ENCODE measurements around the gene SRRM1.
"Not testable (repeated sequence)": the region's sequence is repeated elsewhere in the genome, so short reads cannot be mapped to it uniquely, and the experiment has no call there.

GRCh38 chr1:24722073-24723035, 79.3 kb downstream of the SRRM1 start:
- TF ChIP-seq, protein P1, sequence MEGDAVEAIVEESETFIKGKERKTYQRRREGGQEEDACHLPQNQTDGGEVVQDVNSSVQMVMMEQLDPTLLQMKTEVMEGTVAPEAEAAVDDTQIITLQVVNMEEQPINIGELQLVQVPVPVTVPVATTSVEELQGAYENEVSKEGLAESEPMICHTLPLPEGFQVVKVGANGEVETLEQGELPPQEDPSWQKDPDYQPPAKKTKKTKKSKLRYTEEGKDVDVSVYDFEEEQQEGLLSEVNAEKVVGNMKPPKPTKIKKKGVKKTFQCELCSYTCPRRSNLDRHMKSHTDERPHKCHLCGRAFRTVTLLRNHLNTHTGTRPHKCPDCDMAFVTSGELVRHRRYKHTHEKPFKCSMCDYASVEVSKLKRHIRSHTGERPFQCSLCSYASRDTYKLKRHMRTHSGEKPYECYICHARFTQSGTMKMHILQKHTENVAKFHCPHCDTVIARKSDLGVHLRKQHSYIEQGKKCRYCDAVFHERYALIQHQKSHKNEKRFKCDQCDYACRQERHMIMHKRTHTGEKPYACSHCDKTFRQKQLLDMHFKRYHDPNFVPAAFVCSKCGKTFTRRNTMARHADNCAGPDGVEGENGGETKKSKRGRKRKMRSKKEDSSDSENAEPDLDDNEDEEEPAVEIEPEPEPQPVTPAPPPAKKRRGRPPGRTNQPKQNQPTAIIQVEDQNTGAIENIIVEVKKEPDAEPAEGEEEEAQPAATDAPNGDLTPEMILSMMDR (conservative IDR thresholded peaks at IDR 0.05; ENCODE audit: low read depth in 2 of 2), result not testable (repeated sequence)
- TF ChIP-seq ZNF331 (CRISPR knock-in tag; IDR thresholded peaks at IDR 0.05; ENCODE audit: low read depth); POLR2AphosphoS5 (IDR thresholded peaks at IDR 0.05; ENCODE audit: low read depth); EZH2 (IDR thresholded peaks at IDR 0.05; ENCODE audit: low read depth, unreplicated experiment); EZH2phosphoT487 (IDR thresholded peaks at IDR 0.05; ENCODE audit: unreplicated experiment); JUNB (IDR thresholded peaks at IDR 0.05; ENCODE audit: unreplicated experiment); ZNF462 (CRISPR knock-in tag; IDR thresholded peaks at IDR 0.05); ZNF114 (CRISPR knock-in tag; IDR thresholded peaks at IDR 0.05); CREB1 (CRISPR knock-in tag; IDR thresholded peaks at IDR 0.05; ENCODE audit: low read depth): not testable (repeated sequence)
- TF ChIP-seq, protein P2, sequence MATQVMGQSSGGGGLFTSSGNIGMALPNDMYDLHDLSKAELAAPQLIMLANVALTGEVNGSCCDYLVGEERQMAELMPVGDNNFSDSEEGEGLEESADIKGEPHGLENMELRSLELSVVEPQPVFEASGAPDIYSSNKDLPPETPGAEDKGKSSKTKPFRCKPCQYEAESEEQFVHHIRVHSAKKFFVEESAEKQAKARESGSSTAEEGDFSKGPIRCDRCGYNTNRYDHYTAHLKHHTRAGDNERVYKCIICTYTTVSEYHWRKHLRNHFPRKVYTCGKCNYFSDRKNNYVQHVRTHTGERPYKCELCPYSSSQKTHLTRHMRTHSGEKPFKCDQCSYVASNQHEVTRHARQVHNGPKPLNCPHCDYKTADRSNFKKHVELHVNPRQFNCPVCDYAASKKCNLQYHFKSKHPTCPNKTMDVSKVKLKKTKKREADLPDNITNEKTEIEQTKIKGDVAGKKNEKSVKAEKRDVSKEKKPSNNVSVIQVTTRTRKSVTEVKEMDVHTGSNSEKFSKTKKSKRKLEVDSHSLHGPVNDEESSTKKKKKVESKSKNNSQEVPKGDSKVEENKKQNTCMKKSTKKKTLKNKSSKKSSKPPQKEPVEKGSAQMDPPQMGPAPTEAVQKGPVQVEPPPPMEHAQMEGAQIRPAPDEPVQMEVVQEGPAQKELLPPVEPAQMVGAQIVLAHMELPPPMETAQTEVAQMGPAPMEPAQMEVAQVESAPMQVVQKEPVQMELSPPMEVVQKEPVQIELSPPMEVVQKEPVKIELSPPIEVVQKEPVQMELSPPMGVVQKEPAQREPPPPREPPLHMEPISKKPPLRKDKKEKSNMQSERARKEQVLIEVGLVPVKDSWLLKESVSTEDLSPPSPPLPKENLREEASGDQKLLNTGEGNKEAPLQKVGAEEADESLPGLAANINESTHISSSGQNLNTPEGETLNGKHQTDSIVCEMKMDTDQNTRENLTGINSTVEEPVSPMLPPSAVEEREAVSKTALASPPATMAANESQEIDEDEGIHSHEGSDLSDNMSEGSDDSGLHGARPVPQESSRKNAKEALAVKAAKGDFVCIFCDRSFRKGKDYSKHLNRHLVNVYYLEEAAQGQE (IDR thresholded peaks at IDR 0.05; ENCODE audit: unreplicated experiment), result not testable (repeated sequence)
